Prostate gland (tissue), 2 donors: ENCODE measurements around the gene MED7.

ENCODE experiments used
- CTCF ChIP-seq, 4 experiments: fragments of 200-600 bp in 2 of 4; fragments of 450-650 bp in 2 of 4; sonication (generic) in 2 of 4; IDR thresholded peaks; 1 replicate in 3 of 4; 2 replicates in 1 of 4; pipeline ENCODE4 v1.5.1; 2016 to 2019; ENCODE audit warnings: antibody characterized with exemption in 4 of 4, mild to moderate bottlenecking in 2 of 4, moderate library complexity in 2 of 4
- POLR2A ChIP-seq: fragments of 450-650 bp; IDR thresholded peaks from one replicate; pipeline ENCODE4 v1.6.1; 2016; ENCODE audit warnings: antibody characterized with exemption, mild to moderate bottlenecking
- POLR2AphosphoS5 ChIP-seq: sonication (generic); formaldehyde crosslinking; IDR thresholded peaks from one replicate; pipeline ENCODE4 v1.6.1; 2017; ENCODE audit warnings: antibody characterized with exemption

- TF ChIP-seq CTCF (IDR thresholded peaks at IDR 0.05) (no peak), POLR2A (no peak), POLR2AphosphoS5 (no peak)
Observed at GRCh38 chr5:157159209-157159751, 16.6 kb upstream of the MED7 start.
